RWPE2 (cell line): ENCODE data around the gene ALG12.

Source experiments
- ATAC-seq: fragments of 200-7000 bp; cut with Tn5 transposase; 3 replicates; pipeline ENCODE4 v1.9.1; 2021; ENCODE audit warnings: low read depth
- DNase-seq: peaks from one replicate; pipeline ENCODE4 v3.0.0-alpha.2; 2020; ENCODE audit warnings: low spot score
- H3K27ac ChIP-seq: fragments of 450-650 bp; 2 replicates; pipeline ENCODE4 v1.5.1; 2017; ENCODE audit warnings: mild to moderate bottlenecking; ENCODE audit not compliant: poor library complexity, severe bottlenecking
- H3K27me3 ChIP-seq: fragments of 250-450 bp; sonication (Bioruptor Pico); 2 replicates; pipeline ENCODE4 v1.5.1; 2021; ENCODE audit warnings: mild to moderate bottlenecking, moderate library complexity; ENCODE audit not compliant: insufficient read depth, poor library complexity, severe bottlenecking
- H3K36me3 ChIP-seq: fragments of 250-450 bp; sonication (Bioruptor Pico); 2 replicates; pipeline ENCODE4 v1.5.1; 2020; ENCODE audit warnings: low read depth, mild to moderate bottlenecking, moderate library complexity
- H3K4me1 ChIP-seq: fragments of 250-450 bp; sonication (Bioruptor Pico); 2 replicates; pipeline ENCODE4 v1.5.1; 2021; ENCODE audit warnings: mild to moderate bottlenecking, moderate library complexity; ENCODE audit not compliant: insufficient read depth, poor library complexity, severe bottlenecking
- H3K4me3 ChIP-seq: fragments of 250-450 bp; sonication (Bioruptor Pico); 2 replicates; pipeline ENCODE4 v1.5.1; 2021; ENCODE audit warnings: mild to moderate bottlenecking, moderate library complexity; ENCODE audit not compliant: severe bottlenecking
- H3K9me3 ChIP-seq: fragments of 250-450 bp; sonication (Bioruptor Pico); 2 replicates; pipeline ENCODE4 v1.5.1; 2021; ENCODE audit warnings: mild to moderate bottlenecking, moderate library complexity; ENCODE audit not compliant: severe bottlenecking
- CTCF ChIP-seq: fragments of 450-650 bp; IDR thresholded peaks from one replicate; pipeline ENCODE4 v1.5.1; 2017; ENCODE audit warnings: mild to moderate bottlenecking, moderate library complexity; ENCODE audit not compliant: poor library complexity, severe bottlenecking

ALG12 gene

DNA sequence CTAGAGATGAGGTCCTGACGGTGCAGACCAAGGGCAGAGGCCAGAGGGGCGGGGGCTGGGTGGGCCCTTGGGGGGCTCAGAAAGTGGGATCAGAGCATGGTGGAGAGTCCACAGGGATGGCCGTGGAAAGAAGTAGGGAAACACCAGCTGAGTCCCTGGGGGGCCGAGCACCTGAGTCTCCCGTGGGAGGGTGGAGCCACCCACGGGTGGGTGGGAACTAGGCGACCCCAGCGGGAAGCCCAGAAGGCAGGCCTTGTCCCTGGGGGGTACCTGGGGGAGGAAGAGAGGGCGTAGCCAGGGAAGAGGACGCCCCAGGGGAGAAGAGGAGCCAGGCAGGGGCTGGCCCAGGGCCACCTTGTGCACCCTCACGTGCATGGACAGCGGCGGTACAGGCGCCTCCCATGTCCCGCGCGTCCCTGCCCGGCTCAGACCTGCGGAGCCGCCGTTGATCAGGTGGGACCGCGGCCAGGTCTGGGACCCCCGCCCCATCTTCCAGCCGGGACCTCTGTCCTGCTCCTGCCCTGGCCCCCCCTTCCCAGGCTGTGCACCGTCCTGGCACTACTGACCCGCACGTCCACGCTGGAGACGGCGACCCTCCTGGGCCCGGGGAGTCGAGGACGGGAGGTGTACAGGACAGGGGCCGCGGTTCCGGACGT lies 10.4 kb upstream of the ALG12 start:
- Histone ChIP-seq H3K27me3 (no peaks in the 10 kb centered on the region), H3K36me3 (peaks cover 6% of the 10 kb centered on the region), H3K4me1 (peaks cover 3% of the 10 kb centered on the region), H3K4me3 (no peak overlapping the region), H3K9me3 (no peaks in the 10 kb centered on the region), H3K27ac (no peak overlapping the region)
- no peak for DNase-seq
- ATAC-seq: no peak
- no peak for TF ChIP-seq CTCF

DNA sequence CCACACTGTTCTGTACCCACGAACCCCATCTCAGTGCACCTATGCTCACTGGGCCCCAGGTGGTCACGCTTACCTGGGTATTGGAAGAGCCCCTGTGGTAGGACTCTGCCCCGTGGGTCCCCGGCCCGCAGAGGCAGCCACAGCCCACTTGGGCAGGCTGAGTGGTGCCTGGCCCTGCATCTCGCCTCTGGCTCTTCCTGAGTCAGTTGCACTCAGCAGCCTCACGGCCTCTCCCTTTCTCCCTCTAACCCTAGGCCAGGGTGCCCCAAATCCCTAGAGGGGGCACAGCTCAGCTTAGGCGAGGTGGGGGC lies 9.9 kb upstream of the ALG12 start:
- H3K9me3 ChIP-seq: no peaks in the 10 kb centered on the region
- H3K4me1 ChIP-seq: peaks cover 3% of the 10 kb centered on the region
- no peaks in the 10 kb centered on the region for H3K27me3 ChIP-seq
- no peak for TF ChIP-seq CTCF
- H3K36me3 ChIP-seq: peaks cover 12% of the 10 kb centered on the region
- DNase-seq: no peak
- H3K27ac ChIP-seq: no peak overlapping the region
- H3K4me3 ChIP-seq: no peak overlapping the region
- ATAC-seq: no peak

DNA sequence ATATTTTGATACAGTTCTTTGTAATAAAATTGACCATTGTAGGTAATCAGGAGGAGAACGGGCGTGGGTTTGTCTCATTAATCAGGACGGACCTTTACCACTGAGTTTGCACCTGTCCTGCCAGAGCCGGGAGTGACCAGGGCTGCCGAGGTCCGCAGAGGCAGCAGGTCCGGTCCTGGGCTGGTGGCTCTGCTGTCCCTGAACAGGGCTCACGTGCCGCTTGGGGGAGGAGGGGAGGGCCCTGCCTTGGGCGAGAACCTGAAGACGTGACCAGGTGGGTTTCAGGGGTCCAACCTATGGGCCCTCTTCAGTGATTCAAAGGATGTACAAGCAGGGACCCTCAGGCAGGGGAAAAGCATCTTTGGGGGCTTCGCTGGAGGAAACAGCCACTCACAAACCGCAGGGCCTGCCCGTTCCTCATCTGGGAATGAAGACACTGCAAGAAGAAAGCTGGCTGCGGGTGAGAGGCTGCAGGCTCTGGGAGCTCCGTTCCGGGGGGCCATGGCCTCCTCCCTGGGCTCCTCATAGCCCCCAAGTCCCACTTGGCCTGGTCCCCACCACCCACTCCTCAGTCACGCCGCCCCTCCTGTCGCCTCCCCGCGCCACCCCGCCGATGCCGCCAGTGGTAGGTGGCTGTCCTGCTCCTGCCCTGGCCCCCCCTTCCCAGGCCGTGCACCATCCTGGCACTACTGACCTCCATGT lies 9.4 kb upstream of the ALG12 start:
- H3K27ac ChIP-seq: no peak overlapping the region
- H3K9me3 ChIP-seq: no peaks in the 10 kb centered on the region
- ATAC-seq (no peak), DNase-seq (no peak)
- no peak overlapping the region for H3K4me3 ChIP-seq
- TF ChIP-seq CTCF: no peak
- H3K4me1 ChIP-seq: peaks cover 3% of the 10 kb centered on the region
- H3K36me3 ChIP-seq: peaks cover 14% of the 10 kb centered on the region
- H3K27me3 ChIP-seq: no peaks in the 10 kb centered on the region

DNA sequence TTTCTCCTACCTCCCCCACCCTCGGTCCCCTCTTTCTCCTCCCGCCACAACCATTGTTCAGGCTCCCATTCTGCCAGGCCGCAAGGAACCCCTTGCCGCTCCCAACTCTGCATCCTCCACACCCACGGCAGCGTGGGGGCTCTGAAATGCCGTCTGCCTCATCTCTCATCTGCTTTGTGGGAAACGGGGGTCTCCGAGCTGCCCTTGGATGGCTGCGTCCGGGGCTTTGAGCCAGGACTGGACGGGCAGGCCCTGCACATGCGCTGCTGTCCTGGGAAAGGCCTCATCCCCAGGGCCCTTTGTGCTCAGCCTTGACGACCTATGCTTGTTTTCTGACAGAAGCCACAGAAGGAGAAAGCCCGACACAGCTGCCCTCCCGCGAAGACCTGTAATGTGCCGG lies 8.7 kb upstream of the ALG12 start:
- H3K9me3 ChIP-seq: no peaks in the 10 kb centered on the region
- H3K27me3 ChIP-seq: no peaks in the 10 kb centered on the region
- no peak for TF ChIP-seq CTCF
- DNase-seq (no peak), ATAC-seq (no peak)
- H3K4me3 ChIP-seq: no peak overlapping the region
- H3K4me1 ChIP-seq: peaks cover 3% of the 10 kb centered on the region
- H3K27ac ChIP-seq: no peak overlapping the region
- H3K36me3 ChIP-seq: peaks cover 14% of the 10 kb centered on the region

DNA sequence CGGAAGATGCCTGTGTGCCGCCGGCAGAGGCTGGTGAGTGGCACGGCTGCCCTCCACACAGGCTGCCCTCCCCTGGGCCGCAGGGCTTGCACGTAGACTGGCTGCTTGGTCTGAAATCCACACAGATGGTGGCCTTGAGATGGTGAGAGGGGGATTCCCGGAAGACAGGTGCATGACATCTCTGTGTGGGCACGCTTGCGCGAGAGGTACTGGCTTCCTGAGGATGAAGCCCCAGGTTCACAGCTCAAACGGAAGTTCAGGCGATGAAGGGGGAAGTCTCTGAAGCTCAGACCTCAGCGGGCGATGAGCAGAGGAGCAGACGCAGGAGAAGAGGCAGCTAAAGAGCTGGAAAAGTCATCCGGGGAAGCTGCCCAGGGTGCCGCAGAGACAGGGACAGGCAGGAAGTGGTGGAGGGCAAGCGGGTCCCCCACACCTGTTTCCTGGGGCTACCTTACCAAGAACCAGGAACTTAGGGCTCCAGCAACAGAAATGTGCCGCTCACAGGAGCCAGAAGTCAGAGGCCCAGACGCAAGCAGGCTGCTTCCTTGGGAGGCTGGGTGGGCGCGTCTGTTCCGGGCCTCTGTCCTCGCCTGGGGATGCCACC lies 7.4 kb upstream of the ALG12 start:
- TF ChIP-seq CTCF: no peak
- no peaks in the 10 kb centered on the region for H3K9me3 ChIP-seq
- no peaks in the 10 kb centered on the region for H3K4me1 ChIP-seq
- ATAC-seq (no peak), DNase-seq (no peak)
- no peaks in the 10 kb centered on the region for H3K27me3 ChIP-seq
- no peak overlapping the region for H3K27ac ChIP-seq
- no peak overlapping the region for H3K4me3 ChIP-seq
- peaks cover 19% of the 10 kb centered on the region for H3K36me3 ChIP-seq
